OCI-LY1 (cell line): ENCODE results near the gene TMBIM4.

ENCODE experiments used
- H2AFZ ChIP-seq: fragments of 200-600 bp; sonication (generic), shearing (Covaris generic); 2 replicates; pipeline ENCODE4 v1.6.0; 2014; ENCODE audit warnings: antibody characterized with exemption, mild to moderate bottlenecking, low read length
- H3F3A ChIP-seq: fragments of 200-600 bp; sonication (generic), shearing (Covaris generic); 2 replicates; pipeline ENCODE4 v1.6.0; 2014; ENCODE audit warnings: mild to moderate bottlenecking, antibody characterized with exemption, low read length, moderate library complexity; ENCODE audit not compliant: insufficient read depth
- H3K27ac ChIP-seq: fragments of 200-600 bp; sonication (generic); 2 replicates; pipeline ENCODE4 v1.5.1; 2014; ENCODE audit warnings: low read length, mixed run types, mild to moderate bottlenecking, low read depth; ENCODE audit not compliant: poor library complexity, severe bottlenecking
- H3K27me3 ChIP-seq: fragments of 200-600 bp; sonication (generic); 2 replicates; pipeline ENCODE4 v1.6.0; 2014; ENCODE audit warnings: antibody characterized with exemption, mild to moderate bottlenecking, low read length, moderate library complexity; ENCODE audit not compliant: insufficient read depth
- H3K36me3 ChIP-seq: fragments of 200-600 bp; sonication (generic); 2 replicates; pipeline ENCODE4 v1.6.1; 2014; ENCODE audit warnings: mild to moderate bottlenecking, antibody characterized with exemption, low read length, moderate library complexity, mixed read lengths; ENCODE audit not compliant: insufficient read depth
- H3K4me1 ChIP-seq: fragments of 200-600 bp; sonication (generic); 2 replicates; pipeline ENCODE4 v1.5.1; 2014; ENCODE audit warnings: mild to moderate bottlenecking, low read length, moderate library complexity; ENCODE audit not compliant: insufficient read depth, severe bottlenecking
- H3K4me2 ChIP-seq: fragments of 200-600 bp; sonication (generic), shearing (Covaris generic); 2 replicates; pipeline ENCODE4 v1.6.1; 2014; ENCODE audit warnings: low read length
- H3K4me3 ChIP-seq: fragments of 200-600 bp; sonication (generic); 2 replicates; pipeline ENCODE4 v1.5.1; 2014; ENCODE audit warnings: low read length, low read depth, mild to moderate bottlenecking, mixed read lengths; ENCODE audit not compliant: poor library complexity, severe bottlenecking
- H3K79me2 ChIP-seq: fragments of 200-600 bp; shearing (Covaris generic); 2 replicates; pipeline ENCODE4 v1.6.1; 2016; ENCODE audit warnings: mixed run types, low read length, mixed read lengths; ENCODE audit not compliant: insufficient read depth
- H3K9ac ChIP-seq: fragments of 200-600 bp; sonication (generic), shearing (Covaris generic); 2 replicates; pipeline ENCODE4 v1.6.1; 2014; ENCODE audit warnings: mild to moderate bottlenecking, low read length, mixed read lengths
- H3K9me2 ChIP-seq: fragments of 200-600 bp; sonication (generic), shearing (Covaris generic); 2 replicates; pipeline ENCODE4 v1.6.1; 2014; ENCODE audit warnings: low read depth, mild to moderate bottlenecking, low read length, mixed read lengths
- H3K9me3 ChIP-seq: fragments of 200-600 bp; shearing (Covaris generic); 2 replicates; pipeline ENCODE4 v1.6.1; 2014; ENCODE audit warnings: low read length, mixed read lengths
- H4K20me1 ChIP-seq: fragments of 200-600 bp; sonication (generic), shearing (Covaris generic); 2 replicates; pipeline ENCODE4 v1.6.0; 2016; ENCODE audit warnings: mild to moderate bottlenecking, low read length; ENCODE audit not compliant: insufficient read depth
- CTCF ChIP-seq: fragments of 200-600 bp; sonication (generic), shearing (Covaris generic); IDR thresholded peaks from 2 replicates; pipeline ENCODE4 v1.5.1; 2017; ENCODE audit warnings: mild to moderate bottlenecking, antibody characterized with exemption, low read length, moderate library complexity, mixed read lengths
- EZH2 ChIP-seq: fragments of 200-600 bp; sonication (generic), shearing (Covaris generic); IDR thresholded peaks from 2 replicates; pipeline ENCODE4 v1.8.0; 2017; ENCODE audit warnings: borderline replicate concordance, mixed run types, mild to moderate bottlenecking, antibody characterized with exemption, low read length, moderate library complexity, mixed read lengths

TMBIM4 gene

GRCh38 chr12:66156654-66157053 is 13.1 kb downstream of the TMBIM4 start:
- H3K9ac ChIP-seq, result no peak overlapping the region
- TF ChIP-seq CTCF, result no peak
- no peak for TF ChIP-seq EZH2
- no peaks in the 10 kb centered on the region for H4K20me1 ChIP-seq
- no peaks in the 10 kb centered on the region for H3K4me1 ChIP-seq
- H3K4me3 ChIP-seq, result no peak overlapping the region
- H2AFZ ChIP-seq, result no peak overlapping the region
- H3K79me2 ChIP-seq, result peaks cover 12% of the 10 kb centered on the region
- peaks cover 31% of the 10 kb centered on the region for H3K36me3 ChIP-seq
- H3K27me3 ChIP-seq, result no peaks in the 10 kb centered on the region
- no peak overlapping the region for H3K4me2 ChIP-seq
- no peaks in the 10 kb centered on the region for H3K9me2 ChIP-seq
- H3F3A ChIP-seq, result no peaks in the 10 kb centered on the region
- no peaks in the 10 kb centered on the region for H3K9me3 ChIP-seq
- H3K27ac ChIP-seq, result no peak overlapping the region

DNA sequence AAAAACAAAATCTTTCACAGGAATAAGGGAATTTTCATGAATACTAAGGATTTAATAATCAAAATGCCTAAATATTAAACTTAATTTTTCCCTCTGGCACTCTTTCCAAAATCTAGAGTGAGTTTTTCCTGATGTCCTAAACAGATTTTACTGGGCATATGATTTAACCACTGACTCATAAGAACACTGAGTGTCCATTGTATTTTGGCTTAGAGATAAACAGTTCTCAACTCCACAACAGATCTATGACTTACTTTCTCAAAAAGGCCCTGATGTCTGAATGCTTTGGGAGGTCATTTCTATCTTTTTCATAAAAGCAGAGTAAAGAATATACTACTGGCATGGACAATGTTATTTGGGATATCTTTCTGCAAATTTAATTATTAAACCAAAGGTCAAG is 15.0 kb downstream of the TMBIM4 start:
- Histone ChIP-seq H3K9ac (no peak overlapping the region), H4K20me1 (no peaks in the 10 kb centered on the region), H2AFZ (no peak overlapping the region), H3K79me2 (peaks cover 8% of the 10 kb centered on the region), H3K27me3 (no peaks in the 10 kb centered on the region), H3K9me3 (no peaks in the 10 kb centered on the region), H3K4me2 (no peak overlapping the region), H3K36me3 (peaks cover 29% of the 10 kb centered on the region), H3K9me2 (no peaks in the 10 kb centered on the region), H3K4me3 (no peak overlapping the region), H3K4me1 (no peaks in the 10 kb centered on the region), H3F3A (no peaks in the 10 kb centered on the region), H3K27ac (no peak overlapping the region)
- TF ChIP-seq EZH2 (no peak), CTCF (no peak)

GRCh38 chr12:66152732-66153131 is 17.1 kb downstream of the TMBIM4 start:
- H4K20me1 ChIP-seq, result no peaks in the 10 kb centered on the region
- no peaks in the 10 kb centered on the region for H3F3A ChIP-seq
- H3K4me2 ChIP-seq, result no peak overlapping the region
- no peak overlapping the region for H2AFZ ChIP-seq
- no peaks in the 10 kb centered on the region for H3K27me3 ChIP-seq
- no peaks in the 10 kb centered on the region for H3K9me3 ChIP-seq
- H3K79me2 ChIP-seq, result peaks cover 8% of the 10 kb centered on the region
- H3K9ac ChIP-seq, result no peak overlapping the region
- no peak overlapping the region for H3K4me3 ChIP-seq
- H3K4me1 ChIP-seq, result no peaks in the 10 kb centered on the region
- H3K9me2 ChIP-seq, result no peaks in the 10 kb centered on the region
- H3K36me3 ChIP-seq, result peaks cover 17% of the 10 kb centered on the region
- no peak overlapping the region for H3K27ac ChIP-seq
- TF ChIP-seq EZH2 (no peak), CTCF (no peak)
